HepG2 (cell line): ENCODE data around the gene WDR89.

ENCODE experiments used
- BCLAF1 ChIP-seq: fragments of 450-650 bp; IDR thresholded peaks from 2 replicates; pipeline ENCODE4 v1.6.1; 2017; ENCODE audit warnings: mild to moderate bottlenecking
- CEBPB ChIP-seq: IDR thresholded peaks from 2 replicates; pipeline ENCODE4 v1.6.1; 2011; ENCODE audit warnings: low read depth, low read length, improper control_type of control experiment, borderline replicate concordance
- GLI4 ChIP-seq: sonication (generic); formaldehyde crosslinking; IDR thresholded peaks from 2 replicates; pipeline ENCODE4 v1.5.1; 2020; ENCODE audit warnings: missing genetic modification reagents, mild to moderate bottlenecking, moderate library complexity, borderline replicate concordance
- MYC ChIP-seq: sonication (generic); formaldehyde crosslinking; IDR thresholded peaks from 2 replicates; pipeline ENCODE4 v1.9.0; 2021; ENCODE audit warnings: missing genetic modification reagents, borderline replicate concordance
- NONO ChIP-seq, 2 experiments: fragments of 450-650 bp in 1 of 2; sonication (generic) in 1 of 2; formaldehyde crosslinking in 1 of 2; IDR thresholded peaks in 1 of 2; conservative IDR thresholded peaks in 1 of 2; 2 replicates each; pipeline versions ENCODE4 v1.6.1 to v1.8.0; 2017 to 2022; ENCODE audit warnings: mild to moderate bottlenecking in 1 of 2, missing genetic modification reagents in 1 of 2, moderate library complexity in 1 of 2
- NR1H2 ChIP-seq: sonication (generic); formaldehyde crosslinking; IDR thresholded peaks from 2 replicates; pipeline ENCODE4 v1.8.1; 2022; ENCODE audit warnings: low read depth, missing genetic modification reagents, borderline replicate concordance
- SMARCC2 ChIP-seq: fragments of 450-650 bp; IDR thresholded peaks from 2 replicates; pipeline ENCODE4 v1.6.1; 2017; ENCODE audit warnings: antibody characterized with exemption, mild to moderate bottlenecking
- YEATS2 ChIP-seq: sonication (generic); formaldehyde crosslinking; IDR thresholded peaks from 2 replicates; pipeline ENCODE4 v1.4.0; 2020; ENCODE audit warnings: missing genetic modification reagents, borderline replicate concordance
- ZNF232 ChIP-seq: sonication (generic); formaldehyde crosslinking; IDR thresholded peaks from 2 replicates; pipeline ENCODE4 v1.4.0; 2020; ENCODE audit warnings: missing genetic modification reagents, borderline replicate concordance
- ZNF235 ChIP-seq: sonication (generic); formaldehyde crosslinking; IDR thresholded peaks from 2 replicates; pipeline ENCODE4 v1.8.1; 2023; ENCODE audit warnings: mild to moderate bottlenecking, missing genetic modification reagents, borderline replicate concordance
- ZNF570 ChIP-seq: sonication (generic); formaldehyde crosslinking; IDR thresholded peaks from 2 replicates; pipeline ENCODE4 v1.4.0; 2020; ENCODE audit warnings: mild to moderate bottlenecking, missing genetic modification reagents, borderline replicate concordance

GRCh38 chr14:63551332-63551731 is 90.3 kb downstream of the WDR89 start:
- TF ChIP-seq BCLAF1, result no peak
- no peak for TF ChIP-seq ZNF235 (CRISPR knock-in tag)
- no peak for TF ChIP-seq NR1H2 (CRISPR knock-in tag)
- TF ChIP-seq ZNF570 (CRISPR knock-in tag), result no peak
- no peak for TF ChIP-seq YEATS2 (CRISPR knock-in tag)
- no peak for TF ChIP-seq CEBPB
- TF ChIP-seq NONO (IDR thresholded peaks at IDR 0.05), result no peak
- TF ChIP-seq NONO (CRISPR knock-in tag; conservative IDR thresholded peaks at IDR 0.05), result no peak
- TF ChIP-seq SMARCC2, result no peak
- no peak for TF ChIP-seq MYC (CRISPR knock-in tag)
- no peak for TF ChIP-seq GLI4 (CRISPR knock-in tag)
- TF ChIP-seq ZNF232 (CRISPR knock-in tag), result no peak
